Erythroblast (primary cell): ENCODE measurements around the gene HAUS6.
"Not testable (repeated sequence)": the region's sequence is repeated elsewhere in the genome, so short reads cannot be mapped to it uniquely, and the experiment has no call there.

Experiments
- GATA1 ChIP-seq: IDR thresholded peaks from 2 replicates; pipeline ENCODE4 v1.6.1; 2011; ENCODE audit warnings: low read depth, mild to moderate bottlenecking, control low read depth, low read length, moderate library complexity
- POLR2A ChIP-seq: IDR thresholded peaks from 2 replicates; pipeline ENCODE4 v1.6.1; 2011; ENCODE audit warnings: mild to moderate bottlenecking, low read length

DNA sequence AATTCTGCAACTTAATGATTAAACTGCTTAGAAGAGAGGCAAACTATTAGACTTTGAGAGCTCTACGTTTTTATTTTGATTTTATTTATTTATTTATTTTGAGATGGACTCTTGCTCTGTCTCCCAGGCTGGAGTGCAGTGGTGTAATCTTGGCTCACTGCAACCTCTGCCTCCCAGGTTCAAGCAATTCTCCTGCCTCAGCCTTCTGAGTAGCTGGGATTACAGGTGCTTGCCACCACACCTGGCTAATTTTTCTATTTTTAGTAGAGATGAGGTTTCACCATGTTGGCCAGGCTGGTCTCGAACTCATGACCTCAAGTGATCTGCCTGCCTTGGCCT lies 49.4 kb upstream of the HAUS6 start:
- TF ChIP-seq POLR2A, GATA1: not testable (repeated sequence)
